NB4 (cell line): Measurements from ENCODE around the gene MSI2.

Experiments used
- DNase-seq: peaks from one replicate; pipeline ENCODE4 v3.0.0; 2010; ENCODE audit warnings: low read depth
- H3K4me3 ChIP-seq: one replicate; pipeline ENCODE4 v1.5.1; 2011; ENCODE audit warnings: mild to moderate bottlenecking, low read depth, low read length, moderate library complexity
- MYC ChIP-seq: IDR thresholded peaks from 2 replicates; pipeline ENCODE4 v1.6.1; 2011; ENCODE audit warnings: low read depth, low read length
- POLR2A ChIP-seq: IDR thresholded peaks from 2 replicates; pipeline ENCODE4 v1.6.1; 2011; ENCODE audit warnings: mild to moderate bottlenecking; ENCODE audit not compliant: insufficient read length; ENCODE audit errors: extremely low read depth
- TF ChIP-seq, protein P1 (sequence below): IDR thresholded peaks from one replicate; pipeline ENCODE4 v1.5.1; 2012; ENCODE audit warnings: low read depth, low read length
- TF ChIP-seq, protein P2 (sequence below): IDR thresholded peaks from 2 replicates; pipeline ENCODE4 v1.6.1; 2011; ENCODE audit warnings: low read depth, low read length

MSI2 gene

DNA sequence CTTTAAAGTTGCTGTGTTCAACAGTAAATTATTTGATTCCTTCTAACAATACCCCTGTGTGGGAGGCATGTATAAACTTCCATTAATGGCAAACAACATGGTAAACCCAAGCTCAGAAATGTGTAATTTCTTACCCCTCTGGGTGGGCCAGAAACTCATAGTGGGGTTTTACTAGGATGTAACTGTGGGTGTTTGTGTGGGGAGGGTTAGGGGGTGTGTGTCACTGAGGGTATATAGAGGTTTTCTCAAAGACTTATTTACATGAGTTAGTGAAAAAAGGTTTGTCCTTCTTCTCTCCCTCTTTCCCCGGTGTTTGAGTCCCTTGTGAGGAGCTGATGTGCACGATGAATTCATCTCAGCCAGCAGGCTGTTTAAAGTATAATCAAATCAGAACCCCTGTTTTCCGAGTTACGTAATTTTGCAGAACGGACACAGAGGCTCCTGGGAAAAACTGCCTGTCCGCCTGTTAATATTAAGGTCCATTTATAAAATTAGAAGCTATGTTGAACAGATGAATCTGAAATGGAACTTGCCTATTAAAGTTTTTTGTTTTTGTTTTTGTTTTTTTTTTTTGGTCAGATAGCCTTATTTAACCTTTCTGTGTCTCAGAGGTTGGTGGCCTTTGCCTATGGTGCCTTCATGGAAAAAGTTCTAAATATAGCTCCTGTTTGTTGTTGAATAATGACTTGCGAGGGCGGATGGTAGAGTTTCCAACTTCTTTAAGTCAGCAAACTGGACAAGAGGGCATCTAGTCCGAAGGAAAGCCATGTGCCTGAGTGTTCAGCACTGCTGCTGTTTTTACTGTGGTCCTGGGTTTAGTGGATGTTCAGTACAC, 73.3 kb downstream of the MSI2 start:
- TF ChIP-seq, protein P1, sequence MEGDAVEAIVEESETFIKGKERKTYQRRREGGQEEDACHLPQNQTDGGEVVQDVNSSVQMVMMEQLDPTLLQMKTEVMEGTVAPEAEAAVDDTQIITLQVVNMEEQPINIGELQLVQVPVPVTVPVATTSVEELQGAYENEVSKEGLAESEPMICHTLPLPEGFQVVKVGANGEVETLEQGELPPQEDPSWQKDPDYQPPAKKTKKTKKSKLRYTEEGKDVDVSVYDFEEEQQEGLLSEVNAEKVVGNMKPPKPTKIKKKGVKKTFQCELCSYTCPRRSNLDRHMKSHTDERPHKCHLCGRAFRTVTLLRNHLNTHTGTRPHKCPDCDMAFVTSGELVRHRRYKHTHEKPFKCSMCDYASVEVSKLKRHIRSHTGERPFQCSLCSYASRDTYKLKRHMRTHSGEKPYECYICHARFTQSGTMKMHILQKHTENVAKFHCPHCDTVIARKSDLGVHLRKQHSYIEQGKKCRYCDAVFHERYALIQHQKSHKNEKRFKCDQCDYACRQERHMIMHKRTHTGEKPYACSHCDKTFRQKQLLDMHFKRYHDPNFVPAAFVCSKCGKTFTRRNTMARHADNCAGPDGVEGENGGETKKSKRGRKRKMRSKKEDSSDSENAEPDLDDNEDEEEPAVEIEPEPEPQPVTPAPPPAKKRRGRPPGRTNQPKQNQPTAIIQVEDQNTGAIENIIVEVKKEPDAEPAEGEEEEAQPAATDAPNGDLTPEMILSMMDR: no peak
- TF ChIP-seq POLR2A (no peak), MYC (no peak)
- TF ChIP-seq, protein P2, sequence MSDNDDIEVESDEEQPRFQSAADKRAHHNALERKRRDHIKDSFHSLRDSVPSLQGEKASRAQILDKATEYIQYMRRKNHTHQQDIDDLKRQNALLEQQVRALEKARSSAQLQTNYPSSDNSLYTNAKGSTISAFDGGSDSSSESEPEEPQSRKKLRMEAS: no peak
- no peak overlapping the region for H3K4me3 ChIP-seq
- DNase-seq: no peak

DNA sequence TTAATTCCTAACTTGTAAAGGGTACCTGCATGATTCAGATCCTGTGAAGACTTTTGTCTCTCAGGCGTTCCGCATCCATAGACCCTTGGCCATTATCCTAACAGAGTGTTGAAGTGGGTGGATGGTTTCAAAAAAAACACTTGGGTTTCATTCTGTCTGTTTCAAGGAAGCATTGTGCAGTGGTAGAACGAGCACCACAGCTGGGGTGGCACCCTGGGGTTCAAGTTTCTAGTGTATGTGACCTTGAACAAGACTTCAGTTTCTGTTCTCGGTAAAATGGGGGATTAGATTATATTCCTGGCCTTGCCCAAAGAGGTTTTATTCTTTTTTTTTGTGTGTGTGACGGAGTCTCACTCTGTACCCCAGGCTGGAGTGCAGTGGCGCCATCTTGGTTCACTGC, 74.3 kb downstream of the MSI2 start:
- no peak for DNase-seq
- no peak overlapping the region for H3K4me3 ChIP-seq

DNA sequence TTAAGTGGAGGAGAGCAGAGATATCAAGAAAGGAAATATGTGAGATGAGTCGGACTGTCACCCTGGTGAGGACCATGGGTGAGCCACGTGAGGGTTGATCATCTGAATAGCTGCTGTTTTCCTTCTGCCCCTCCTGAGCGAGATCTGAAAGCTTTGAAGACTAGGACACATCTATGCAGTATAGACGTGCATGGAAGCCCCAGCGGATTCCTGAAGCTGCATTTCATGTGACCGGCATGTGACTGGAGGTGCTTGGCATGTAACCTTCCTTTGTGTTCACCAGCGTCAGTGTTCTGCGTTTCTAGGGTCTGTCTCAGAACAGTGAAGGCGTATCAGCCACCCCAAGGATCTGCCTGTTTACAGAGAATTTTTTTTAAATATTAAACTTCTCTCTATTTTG, 75.1 kb downstream of the MSI2 start:
- TF ChIP-seq MYC: no peak
- TF ChIP-seq POLR2A: no peak
- TF ChIP-seq, protein P1: no peak
- TF ChIP-seq, protein P2: no peak
- no peak for DNase-seq
- no peak overlapping the region for H3K4me3 ChIP-seq

More for the DNA sequence above, 74.3 kb downstream of the MSI2 start:
- TF ChIP-seq, protein P2: no peak
- TF ChIP-seq, protein P1: no peak
- TF ChIP-seq POLR2A: no peak

DNA sequence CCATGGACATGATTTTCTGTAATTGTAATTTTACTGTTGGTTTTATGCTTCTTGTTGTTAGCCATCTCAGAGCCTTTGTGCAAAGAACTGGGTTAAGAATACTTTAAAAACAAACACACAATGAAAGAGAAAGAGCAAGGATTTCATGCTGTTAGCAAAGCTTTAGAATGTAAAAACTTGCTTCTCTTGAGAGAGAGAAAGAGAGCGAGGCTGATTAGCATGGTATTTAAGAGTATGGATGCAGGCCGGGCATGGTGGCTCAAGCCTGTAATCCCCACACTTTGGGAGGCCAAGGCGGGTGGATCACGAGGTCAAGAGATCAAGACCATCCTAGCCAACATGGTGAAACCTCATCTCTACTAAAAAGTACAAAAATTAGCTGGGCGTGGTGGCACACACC, 76.2 kb downstream of the MSI2 start:
- TF ChIP-seq, protein P1: no peak
- TF ChIP-seq POLR2A: no peak
- TF ChIP-seq MYC: no peak
- TF ChIP-seq, protein P2: no peak

DNA sequence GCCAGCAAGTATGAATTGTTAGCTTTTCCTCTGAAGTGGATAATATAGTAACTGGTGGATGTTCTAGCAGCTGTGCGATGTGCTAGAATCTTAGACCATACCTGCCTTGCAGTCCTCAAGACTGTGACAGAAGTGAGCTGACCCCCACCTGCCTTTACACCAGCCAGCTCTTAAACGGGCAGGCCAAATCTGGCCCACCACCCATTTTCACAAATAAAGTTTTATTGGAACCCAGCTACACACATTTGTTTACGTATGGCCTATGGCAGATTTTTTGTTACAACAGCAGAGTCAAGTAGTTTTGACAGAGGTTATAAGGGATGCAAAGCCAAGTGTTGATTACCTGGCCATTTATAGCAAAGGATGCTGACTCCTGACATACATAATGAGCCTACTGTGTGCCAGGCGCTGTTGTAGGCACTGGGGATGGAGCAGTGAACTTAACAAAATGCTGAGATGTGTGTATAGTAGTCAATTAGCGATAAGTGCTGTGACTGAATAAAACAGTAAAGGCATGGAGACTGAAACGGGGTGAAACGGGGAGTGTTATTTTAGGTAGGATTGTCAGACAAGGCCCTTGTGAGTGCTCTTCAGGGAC, 79.0 kb downstream of the MSI2 start:
- no peak for DNase-seq
- TF ChIP-seq POLR2A (no peak), MYC (no peak)
- TF ChIP-seq, protein P2: no peak
- TF ChIP-seq, protein P1: no peak
- no peak overlapping the region for H3K4me3 ChIP-seq

More for the DNA sequence above, 76.2 kb downstream of the MSI2 start:
- H3K4me3 ChIP-seq: no peak overlapping the region
- no peak for DNase-seq
